ENCODE results near the gene TLK1.
"Not testable (repeated sequence)": the region's sequence is repeated elsewhere in the genome, so short reads cannot be mapped to it uniquely, and the experiment has no call there.

TLK1 gene

DNA sequence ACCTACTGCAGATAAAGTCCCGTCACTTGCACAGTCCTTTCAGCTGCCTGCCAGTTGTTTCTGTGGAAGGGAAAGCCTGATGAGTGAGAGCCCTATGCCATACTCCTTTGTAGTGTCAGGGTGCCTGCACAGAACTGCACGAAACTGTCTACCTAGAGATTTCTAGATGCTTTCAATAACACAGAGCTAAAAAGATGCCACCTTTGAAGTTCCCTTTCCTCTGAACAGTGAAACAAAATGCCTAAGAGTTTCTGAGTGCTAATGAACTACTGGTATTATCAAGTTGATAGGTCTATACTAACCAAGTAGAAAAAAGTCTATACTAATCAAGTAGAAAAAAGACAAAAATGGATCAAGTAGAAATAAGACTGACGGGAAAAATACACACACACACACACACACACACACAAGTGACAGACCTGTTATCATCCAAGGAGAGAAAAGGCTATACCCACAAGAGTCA, 79.0 kb downstream of the TLK1 start:
- DNase-seq (ENCODE audit: low read depth) = no peak

DNA sequence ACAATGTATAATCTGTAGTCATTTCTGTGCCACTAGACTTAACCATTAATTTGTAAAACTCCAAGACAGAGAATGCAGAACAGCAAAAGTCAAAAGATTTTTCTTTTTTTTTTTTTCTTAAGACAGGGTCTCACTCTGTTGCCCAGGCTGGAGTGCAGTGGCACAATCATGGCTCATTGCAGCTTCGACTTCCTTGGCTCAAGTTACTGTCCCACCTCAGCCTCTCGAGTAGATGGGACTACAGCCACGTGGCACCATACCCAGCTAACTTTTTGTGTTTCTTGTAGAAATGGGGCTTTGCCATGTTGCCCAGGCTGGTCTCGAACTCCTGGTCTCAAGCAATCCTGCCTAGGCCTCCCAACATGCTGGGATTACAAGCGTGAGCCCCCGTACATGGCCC, 80.1 kb downstream of the TLK1 start:
- DNase-seq (ENCODE audit: low read depth) = no peak

GRCh38 chr2:171076422-171076821, 84.3 kb downstream of the TLK1 start:
- DNase-seq (ENCODE audit: low read depth) = not testable (repeated sequence)

- DNase-seq (ENCODE audit: low read depth) = no peak
Measured at GRCh38 chr2:171072164-171072563, 88.5 kb downstream of the TLK1 start.

DNA sequence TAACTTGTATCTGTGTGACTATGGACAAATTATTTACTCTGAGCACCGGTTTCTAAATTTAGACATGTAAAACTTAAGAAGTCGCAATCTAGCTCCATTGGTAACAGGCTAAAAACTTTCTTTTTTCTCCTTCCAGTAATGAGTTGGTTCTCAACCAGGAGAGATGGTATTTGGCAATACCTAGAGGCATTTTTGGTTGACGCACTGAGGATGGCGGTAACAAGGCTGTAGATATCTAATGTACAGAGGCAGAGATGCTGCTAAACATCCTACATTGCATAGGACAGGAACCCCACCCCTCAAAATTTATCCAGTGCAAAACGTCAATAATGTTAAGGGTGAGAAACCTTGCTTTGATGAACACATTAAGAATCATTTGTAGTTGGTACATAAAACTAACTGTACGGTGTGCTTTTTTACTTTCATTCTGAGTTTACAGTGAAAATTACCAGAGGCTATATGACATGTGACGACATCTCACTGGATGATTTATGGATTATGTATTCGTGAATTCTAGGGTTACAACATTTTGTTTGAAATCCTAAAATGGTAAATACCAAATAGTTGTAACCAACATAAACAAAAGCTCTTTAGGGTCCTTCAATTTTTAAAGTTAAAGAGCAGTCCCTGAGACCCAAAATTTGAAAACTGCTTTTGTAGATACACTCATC, 91.3 kb downstream of the TLK1 start:
- no peak for DNase-seq (ENCODE audit: low read depth)

DNA sequence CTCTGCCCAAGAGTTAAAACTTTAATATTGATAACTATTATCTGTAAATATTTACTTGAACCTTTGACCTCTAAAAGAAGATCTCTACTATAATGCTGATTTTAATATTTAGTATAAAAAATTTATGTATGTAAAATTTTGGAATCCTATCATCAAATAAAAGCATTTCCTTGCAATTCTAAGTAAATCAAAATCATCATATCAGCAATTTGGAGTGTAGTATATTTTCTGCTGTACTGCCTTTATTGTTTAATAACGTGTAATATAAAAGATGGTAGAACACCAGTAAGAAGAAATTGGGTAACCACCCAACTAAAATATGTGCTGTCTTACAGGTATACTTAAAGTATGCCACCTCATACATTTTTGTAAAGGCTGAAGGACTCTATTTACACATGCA, 94.6 kb downstream of the TLK1 start:
- DNase-seq (ENCODE audit: low read depth) = no peak

- no peak for DNase-seq (ENCODE audit: low read depth)
Measured at GRCh38 chr2:171057575-171057974, 103.1 kb downstream of the TLK1 start.

- no peak for DNase-seq (ENCODE audit: low read depth)
Measured at GRCh38 chr2:171056307-171056706, 104.4 kb downstream of the TLK1 start.

GRCh38 chr2:171049691-171050090, 111.0 kb downstream of the TLK1 start:
- no peak for DNase-seq (ENCODE audit: low read depth)

DNA sequence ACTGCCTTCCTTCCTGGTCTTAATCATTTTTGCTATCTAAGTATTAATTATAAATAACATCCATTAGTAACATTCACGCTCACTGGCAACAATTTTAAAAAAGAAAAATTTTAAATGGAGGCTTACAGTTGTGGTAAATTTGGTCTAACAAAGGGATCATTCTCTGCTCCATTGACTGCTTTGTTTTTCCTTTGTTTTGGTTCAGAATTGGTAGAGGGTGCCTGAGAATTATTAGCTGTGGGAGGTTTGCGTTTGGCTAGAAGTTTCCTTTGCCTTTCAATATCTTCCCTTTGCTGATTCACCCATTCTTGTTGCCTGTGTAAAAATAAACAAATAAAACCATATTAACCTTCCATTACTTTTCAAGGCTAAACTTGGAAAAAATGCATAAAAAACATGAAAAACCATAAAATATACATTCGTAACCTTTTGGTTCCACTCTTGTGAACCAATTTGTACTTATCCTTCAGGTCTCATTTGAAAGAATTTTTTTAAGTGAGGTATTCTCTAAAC, 114.6 kb downstream of the TLK1 start:
- no peak for DNase-seq (ENCODE audit: low read depth)

DNA sequence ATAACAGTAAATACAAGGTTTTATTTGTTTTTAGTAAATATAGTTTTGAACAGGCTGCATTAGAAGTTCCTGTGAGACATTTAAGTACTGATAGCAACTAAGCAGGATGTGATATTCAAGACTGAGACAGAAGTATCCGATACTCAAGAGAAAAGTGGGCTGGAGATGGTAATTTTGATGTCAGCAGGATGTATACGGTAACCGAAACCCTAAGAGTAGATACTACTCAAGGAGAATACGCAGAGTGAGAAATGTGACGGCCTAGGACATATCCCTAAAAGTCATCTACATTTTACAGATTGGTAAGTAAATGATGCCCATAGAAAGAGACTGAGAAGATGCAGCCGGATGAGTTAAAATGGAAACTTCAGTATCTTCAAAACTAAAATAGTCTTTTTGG, 116.3 kb downstream of the TLK1 start:
- no peak for DNase-seq (ENCODE audit: low read depth)

GRCh38 chr2:171042253-171042969, 118.3 kb downstream of the TLK1 start:
- no peak for DNase-seq (ENCODE audit: low read depth)

- no peak for DNase-seq (ENCODE audit: low read depth)
Measured at GRCh38 chr2:171036532-171036931, 124.2 kb downstream of the TLK1 start.

DNA sequence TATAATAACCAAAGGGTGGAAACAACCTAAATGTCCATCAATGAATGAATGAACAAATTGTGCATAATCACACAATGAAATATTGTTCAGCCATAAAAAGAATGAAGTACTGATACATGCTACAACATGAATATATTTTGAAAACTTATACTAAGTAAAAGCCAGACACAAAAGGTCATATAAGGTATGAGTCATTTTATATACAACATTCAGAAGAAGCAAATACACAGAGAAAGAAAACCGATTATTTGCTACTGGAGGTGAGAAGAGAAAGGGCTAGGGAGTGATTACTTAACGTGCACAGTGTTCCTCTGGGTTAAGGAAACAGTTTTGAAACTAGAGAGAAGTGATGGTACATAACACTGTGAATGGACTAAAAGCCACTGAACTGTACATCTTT, 126.4 kb downstream of the TLK1 start:
- no peak for DNase-seq (ENCODE audit: low read depth)

GRCh38 chr2:171025214-171025613, 135.5 kb downstream of the TLK1 start:
- DNase-seq (ENCODE audit: low read depth) = no peak

DNA sequence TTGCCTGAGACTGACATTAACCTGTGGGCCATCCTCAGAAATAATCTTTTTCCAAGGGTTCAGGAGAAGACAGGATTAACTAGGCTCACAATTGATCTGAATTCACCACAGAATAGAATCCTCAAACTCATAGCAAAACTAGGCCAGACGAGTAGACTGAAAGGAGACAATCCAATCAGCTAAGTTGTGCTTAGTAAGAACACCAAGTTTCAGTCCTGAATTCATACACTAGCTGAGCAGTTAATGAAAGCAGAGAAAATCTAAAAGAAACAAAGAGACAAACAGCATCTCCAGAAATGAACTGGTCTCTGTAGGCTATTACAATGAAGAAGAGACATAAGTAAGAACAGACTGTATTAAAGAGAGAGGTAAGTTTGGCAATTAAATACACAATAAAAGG, 142.2 kb downstream of the TLK1 start:
- DNase-seq (ENCODE audit: low read depth) = no peak

- DNase-seq (ENCODE audit: low read depth) = no peak
Measured at GRCh38 chr2:171016125-171016524, 144.6 kb downstream of the TLK1 start.

GRCh38 chr2:171013851-171014250, 146.8 kb downstream of the TLK1 start:
- no peak for DNase-seq (ENCODE audit: low read depth)

DNA sequence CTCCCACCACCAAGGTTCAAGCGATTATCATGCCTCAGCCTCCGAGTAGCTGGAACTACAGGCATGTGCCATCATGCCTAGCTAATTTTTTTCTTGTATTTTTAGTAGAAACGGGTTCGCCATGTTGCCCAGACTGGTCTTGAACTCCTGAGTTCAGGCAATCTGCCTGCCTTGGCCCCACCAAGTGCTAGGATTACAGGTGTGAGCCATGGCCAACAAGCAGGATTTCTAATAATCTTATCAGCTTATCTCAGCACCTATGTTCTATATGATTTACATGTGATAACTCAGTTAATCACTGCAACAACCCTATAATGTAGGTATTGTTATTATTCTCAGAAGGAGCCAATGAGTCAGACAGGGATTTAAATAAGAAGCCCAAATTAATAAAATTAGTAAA, 151.3 kb downstream of the TLK1 start:
- DNase-seq (ENCODE audit: low read depth) = no peak

DNA sequence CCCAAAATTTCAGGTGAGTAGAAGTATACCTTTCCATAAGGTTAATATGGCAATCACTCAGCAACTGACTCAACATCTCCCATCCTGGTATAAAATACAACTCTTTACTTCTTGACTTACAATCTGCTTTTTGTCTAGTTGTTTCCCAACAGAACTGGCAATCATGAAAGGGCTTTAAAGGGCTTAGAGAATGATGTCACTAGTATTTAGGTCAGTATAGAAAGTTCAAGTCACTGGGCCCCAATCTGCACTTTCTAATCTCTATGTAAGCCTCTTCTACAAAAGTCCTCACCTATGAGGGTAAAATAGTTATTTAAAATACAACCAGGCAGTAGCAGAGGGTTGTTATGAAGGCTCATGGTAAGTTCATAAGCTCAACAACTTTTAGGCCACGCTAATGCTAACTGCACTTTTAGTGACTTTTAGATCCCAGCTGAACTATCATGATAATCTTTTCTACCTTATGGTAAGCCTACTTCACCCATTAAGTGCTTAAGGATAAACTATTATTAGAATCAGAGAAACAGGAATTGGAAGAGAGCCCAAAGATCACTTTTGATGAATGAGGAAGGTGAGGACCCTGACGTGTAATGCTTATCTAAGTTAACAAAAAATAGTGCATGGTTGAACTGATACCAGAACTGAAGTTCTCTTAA, 152.0 kb downstream of the TLK1 start:
- no peak for DNase-seq (ENCODE audit: low read depth)

GRCh38 chr2:171004833-171005232, 155.9 kb downstream of the TLK1 start:
- no peak for DNase-seq (ENCODE audit: low read depth)

DNA sequence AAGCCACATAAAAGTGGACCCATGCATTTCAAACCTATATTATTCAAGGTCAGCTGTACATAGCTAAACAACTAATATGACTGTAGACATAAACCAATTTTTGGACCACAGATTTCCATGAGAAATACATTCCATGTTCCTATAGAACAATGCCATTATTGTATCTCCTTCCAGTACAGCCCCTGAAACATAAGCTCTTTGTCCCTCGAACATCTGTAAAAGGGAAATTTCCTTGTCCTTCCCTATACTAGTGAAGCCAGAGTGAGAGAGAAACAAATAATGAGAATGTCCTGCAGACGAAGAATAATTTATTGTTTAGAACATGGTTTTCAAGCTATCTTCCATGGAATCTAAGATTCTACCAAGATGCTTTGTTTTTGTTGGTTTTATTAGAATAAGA, 156.3 kb downstream of the TLK1 start:
- DNase-seq (ENCODE audit: low read depth) = no peak

- no peak for DNase-seq (ENCODE audit: low read depth)
Measured at GRCh38 chr2:170999654-171000053, 161.0 kb downstream of the TLK1 start.
